ENCODE measurements around the gene TANC1.

Gene TANC1

DNA sequence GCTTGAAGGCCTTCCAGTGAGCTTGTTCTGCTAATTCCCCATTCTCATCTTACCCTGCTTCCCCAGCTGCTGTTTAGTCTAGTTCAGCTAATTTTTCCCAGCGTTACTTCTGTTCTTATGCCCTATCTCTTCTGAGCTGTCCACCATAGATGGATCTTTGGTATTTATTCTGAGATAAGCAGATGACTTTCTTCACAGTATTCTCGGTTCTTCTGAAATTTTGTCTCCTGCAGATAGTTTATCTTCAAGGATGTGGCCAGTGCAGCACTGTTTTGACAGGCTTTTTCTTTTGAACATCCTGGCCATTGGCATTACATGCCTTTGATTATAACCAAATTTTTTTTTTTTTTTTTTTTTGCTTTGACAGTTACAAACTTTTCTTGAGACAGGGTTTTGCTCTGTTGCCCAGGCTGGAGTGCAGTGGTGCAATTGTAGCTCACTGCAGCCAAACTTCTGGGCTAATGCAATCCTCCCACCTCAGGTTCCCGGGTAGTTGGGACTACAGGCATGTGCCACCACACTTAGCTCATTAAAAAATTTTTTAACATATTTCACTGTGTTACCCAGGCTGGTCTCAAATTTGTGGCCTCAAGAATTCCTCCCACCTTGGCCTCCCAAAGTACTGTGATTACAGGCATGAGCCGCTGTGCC, 183.8 kb downstream of the TANC1 start:
- Mint-ChIP-seq H3K27ac (no peak overlapping the region), H3K27me3 (ENCODE audit: low read depth) (no peaks in the 10 kb centered on the region), H3K9me3 (no peaks in the 10 kb centered on the region), H3K4me1 (ENCODE audit: low read depth) (peaks cover 9% of the 10 kb centered on the region), H3K4me3 (no peak overlapping the region), H3K36me3 (ENCODE audit: low read depth) (no peaks in the 10 kb centered on the region)

DNA sequence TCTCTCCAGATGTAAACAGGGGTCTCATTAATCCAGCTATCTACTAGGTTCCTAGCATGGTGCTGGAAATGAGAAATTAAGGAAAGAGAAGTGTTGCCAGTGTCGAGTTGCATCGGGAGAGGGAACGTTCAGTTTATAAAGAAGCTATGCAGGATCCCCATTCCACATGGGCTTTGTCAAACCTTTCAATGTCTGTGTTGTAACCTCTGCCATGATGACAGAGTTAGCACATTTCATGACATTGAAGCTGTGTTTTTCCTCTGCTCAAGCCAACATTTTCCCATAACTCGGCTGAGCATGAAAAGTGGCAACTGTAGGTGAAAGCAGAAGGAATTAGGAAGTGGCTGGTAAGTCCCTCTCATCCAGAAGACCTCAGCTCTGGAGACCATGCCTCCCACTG, 184.6 kb downstream of the TANC1 start:
- H3K36me3 Mint-ChIP-seq (ENCODE audit: low read depth), result no peaks in the 10 kb centered on the region
- H3K9me3 Mint-ChIP-seq, result no peaks in the 10 kb centered on the region
- no peak overlapping the region for H3K27ac Mint-ChIP-seq
- H3K27me3 Mint-ChIP-seq (ENCODE audit: low read depth), result no peaks in the 10 kb centered on the region
- no peak overlapping the region for H3K4me3 Mint-ChIP-seq
- H3K4me1 Mint-ChIP-seq (ENCODE audit: low read depth), result peaks cover 12% of the 10 kb centered on the region

DNA sequence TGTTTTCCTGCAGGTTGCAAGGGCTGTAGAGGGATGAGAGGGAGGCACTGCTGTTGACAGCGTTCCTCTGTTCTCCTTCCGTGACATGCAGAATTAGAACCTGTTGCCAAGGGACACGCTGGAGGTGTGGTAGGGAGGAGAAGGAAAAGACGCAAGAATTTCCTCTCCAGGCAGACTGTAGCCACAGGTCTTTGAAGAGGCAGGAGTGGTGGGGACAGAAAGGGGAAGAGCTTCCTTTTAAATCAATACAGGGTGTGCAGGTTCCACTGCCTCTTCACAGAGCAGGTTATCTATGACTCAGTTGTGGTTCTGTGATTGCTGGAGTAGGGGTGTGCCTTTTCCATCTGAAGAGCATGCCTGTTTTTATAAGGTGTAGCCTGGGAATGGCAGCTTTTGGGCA, 185.0 kb downstream of the TANC1 start:
- no peaks in the 10 kb centered on the region for H3K9me3 Mint-ChIP-seq

DNA sequence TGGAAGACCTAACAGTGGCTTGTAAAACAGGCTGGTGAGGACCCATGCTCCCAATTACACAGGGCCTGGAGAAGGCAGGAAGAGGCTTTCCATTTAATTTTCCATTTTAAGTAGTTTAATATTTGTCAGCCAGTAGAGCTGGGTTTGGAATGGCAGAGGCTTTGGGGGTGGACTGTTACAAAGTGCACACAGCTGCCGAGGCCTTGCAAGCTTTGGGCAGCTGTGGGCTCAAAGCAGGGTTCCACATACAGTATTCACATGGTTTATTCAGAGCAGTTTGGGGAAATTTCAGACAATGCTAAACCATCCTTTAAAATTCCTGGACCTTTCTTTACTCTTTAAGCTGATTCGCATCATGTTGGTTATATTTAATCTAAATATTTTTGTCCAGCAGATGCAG, 185.5 kb downstream of the TANC1 start:
- no peaks in the 10 kb centered on the region for H3K27me3 Mint-ChIP-seq (ENCODE audit: low read depth)

More for the DNA sequence above, 185.0 kb downstream of the TANC1 start:
- Mint-ChIP-seq H3K36me3 (ENCODE audit: low read depth) (no peaks in the 10 kb centered on the region), H3K4me3 (no peak overlapping the region), H3K4me1 (ENCODE audit: low read depth) (peaks cover 12% of the 10 kb centered on the region), H3K27ac (no peak overlapping the region), H3K27me3 (ENCODE audit: low read depth) (no peaks in the 10 kb centered on the region)

DNA sequence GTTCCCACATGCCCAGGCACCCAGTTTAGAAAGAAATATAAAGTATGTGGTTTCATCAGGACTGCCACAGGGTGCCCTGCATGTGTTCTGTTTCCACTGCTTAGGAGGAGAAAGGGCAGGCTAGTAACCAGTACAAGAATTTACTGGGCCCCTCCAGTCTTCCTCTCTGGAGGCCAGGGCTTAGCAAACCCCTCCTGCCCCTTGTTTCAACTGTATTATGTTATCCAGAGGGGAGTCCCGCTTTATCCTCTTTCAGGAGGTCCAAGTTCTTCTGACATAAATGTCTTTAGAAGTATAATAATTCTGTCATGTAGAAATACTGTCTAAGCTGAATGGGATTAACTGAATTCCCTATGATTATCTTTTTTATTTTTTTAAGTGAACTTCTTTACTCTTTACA, 185.9 kb downstream of the TANC1 start:
- H3K27me3 Mint-ChIP-seq (ENCODE audit: low read depth), result no peaks in the 10 kb centered on the region
- H3K36me3 Mint-ChIP-seq (ENCODE audit: low read depth), result no peaks in the 10 kb centered on the region
- H3K4me3 Mint-ChIP-seq, result no peak overlapping the region
- H3K9me3 Mint-ChIP-seq, result no peaks in the 10 kb centered on the region
- H3K4me1 Mint-ChIP-seq (ENCODE audit: low read depth), result peaks cover 12% of the 10 kb centered on the region
- no peak overlapping the region for H3K27ac Mint-ChIP-seq

More for the DNA sequence above, 185.5 kb downstream of the TANC1 start:
- Mint-ChIP-seq H3K27ac (no peak overlapping the region), H3K9me3 (no peaks in the 10 kb centered on the region), H3K36me3 (ENCODE audit: low read depth) (no peaks in the 10 kb centered on the region), H3K4me1 (ENCODE audit: low read depth) (peaks cover 12% of the 10 kb centered on the region), H3K4me3 (no peak overlapping the region)

DNA sequence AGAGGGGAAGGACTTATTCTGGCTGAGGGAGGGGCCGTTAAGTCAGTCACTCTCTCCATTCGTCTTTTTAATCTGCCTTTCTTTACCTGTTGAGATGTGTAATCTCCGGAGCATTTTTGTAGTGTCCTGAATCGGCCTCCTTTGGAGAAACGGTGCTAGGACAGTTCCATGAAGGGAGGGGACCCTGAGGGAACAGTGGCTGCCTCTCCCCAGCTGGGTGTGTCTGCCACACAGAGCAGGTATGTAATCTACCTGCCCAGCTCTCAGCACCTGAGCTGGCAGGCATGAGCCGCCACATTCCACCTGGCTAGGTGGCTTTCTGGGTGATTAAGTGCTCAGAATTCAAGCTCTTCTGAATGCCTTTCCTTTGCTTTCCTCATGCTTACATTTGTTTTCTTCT, 186.9 kb downstream of the TANC1 start:
- H3K4me1 Mint-ChIP-seq (ENCODE audit: low read depth), result peaks cover 12% of the 10 kb centered on the region
- no peaks in the 10 kb centered on the region for H3K36me3 Mint-ChIP-seq (ENCODE audit: low read depth)
- no peak overlapping the region for H3K27ac Mint-ChIP-seq
- H3K9me3 Mint-ChIP-seq, result no peaks in the 10 kb centered on the region
- no peak overlapping the region for H3K4me3 Mint-ChIP-seq
- no peaks in the 10 kb centered on the region for H3K27me3 Mint-ChIP-seq (ENCODE audit: low read depth)

DNA sequence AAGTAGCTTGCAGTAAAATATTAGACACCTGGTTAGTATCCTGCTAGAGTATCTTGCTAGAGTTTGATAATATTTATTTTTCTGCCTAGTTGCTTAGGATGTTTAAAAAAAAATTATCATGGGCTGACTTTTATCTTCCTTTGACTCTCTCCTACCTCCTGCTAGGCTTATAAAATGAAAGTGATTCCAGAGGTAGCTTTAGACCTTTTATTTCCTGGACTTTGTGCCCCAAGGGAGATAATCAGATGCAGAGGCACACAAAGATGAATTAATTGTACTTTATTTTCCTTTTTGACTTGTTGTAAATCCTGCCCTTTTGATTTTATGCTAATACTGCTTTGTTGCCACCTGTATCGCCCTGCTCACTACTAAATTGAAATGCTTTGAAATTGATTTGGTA, 187.4 kb downstream of the TANC1 start:
- H3K36me3 Mint-ChIP-seq (ENCODE audit: low read depth), result no peaks in the 10 kb centered on the region
- no peak overlapping the region for H3K27ac Mint-ChIP-seq

DNA sequence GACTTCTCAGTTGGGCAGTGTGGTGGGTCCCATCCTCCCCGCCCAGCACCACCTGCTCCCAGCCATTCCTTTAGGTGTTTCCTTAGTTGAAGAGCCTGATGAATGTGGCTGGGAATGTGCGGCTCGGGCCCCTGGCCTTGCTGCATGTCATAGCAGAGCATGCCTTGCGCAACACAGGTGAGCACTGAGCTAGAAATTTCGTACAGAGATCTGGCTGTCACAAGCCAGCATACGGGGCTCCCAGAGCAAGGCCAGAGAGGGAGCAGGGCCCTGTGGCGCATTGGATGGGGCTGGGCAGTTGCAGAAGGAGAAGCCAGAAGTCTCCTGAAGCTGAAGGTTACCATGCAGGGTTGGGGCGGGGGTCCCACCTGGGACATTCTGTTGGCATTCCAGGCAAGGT, 188.4 kb downstream of the TANC1 start:
- H3K27ac Mint-ChIP-seq, result no peak overlapping the region
- no peaks in the 10 kb centered on the region for H3K9me3 Mint-ChIP-seq
- H3K4me1 Mint-ChIP-seq (ENCODE audit: low read depth), result peaks cover 18% of the 10 kb centered on the region
- no peak overlapping the region for H3K4me3 Mint-ChIP-seq
- H3K36me3 Mint-ChIP-seq (ENCODE audit: low read depth), result no peaks in the 10 kb centered on the region
- no peaks in the 10 kb centered on the region for H3K27me3 Mint-ChIP-seq (ENCODE audit: low read depth)

More for the DNA sequence above, 187.4 kb downstream of the TANC1 start:
- H3K4me1 Mint-ChIP-seq (ENCODE audit: low read depth), result peaks cover 13% of the 10 kb centered on the region
- H3K4me3 Mint-ChIP-seq, result no peak overlapping the region
- no peaks in the 10 kb centered on the region for H3K27me3 Mint-ChIP-seq (ENCODE audit: low read depth)
- H3K9me3 Mint-ChIP-seq, result no peaks in the 10 kb centered on the region

DNA sequence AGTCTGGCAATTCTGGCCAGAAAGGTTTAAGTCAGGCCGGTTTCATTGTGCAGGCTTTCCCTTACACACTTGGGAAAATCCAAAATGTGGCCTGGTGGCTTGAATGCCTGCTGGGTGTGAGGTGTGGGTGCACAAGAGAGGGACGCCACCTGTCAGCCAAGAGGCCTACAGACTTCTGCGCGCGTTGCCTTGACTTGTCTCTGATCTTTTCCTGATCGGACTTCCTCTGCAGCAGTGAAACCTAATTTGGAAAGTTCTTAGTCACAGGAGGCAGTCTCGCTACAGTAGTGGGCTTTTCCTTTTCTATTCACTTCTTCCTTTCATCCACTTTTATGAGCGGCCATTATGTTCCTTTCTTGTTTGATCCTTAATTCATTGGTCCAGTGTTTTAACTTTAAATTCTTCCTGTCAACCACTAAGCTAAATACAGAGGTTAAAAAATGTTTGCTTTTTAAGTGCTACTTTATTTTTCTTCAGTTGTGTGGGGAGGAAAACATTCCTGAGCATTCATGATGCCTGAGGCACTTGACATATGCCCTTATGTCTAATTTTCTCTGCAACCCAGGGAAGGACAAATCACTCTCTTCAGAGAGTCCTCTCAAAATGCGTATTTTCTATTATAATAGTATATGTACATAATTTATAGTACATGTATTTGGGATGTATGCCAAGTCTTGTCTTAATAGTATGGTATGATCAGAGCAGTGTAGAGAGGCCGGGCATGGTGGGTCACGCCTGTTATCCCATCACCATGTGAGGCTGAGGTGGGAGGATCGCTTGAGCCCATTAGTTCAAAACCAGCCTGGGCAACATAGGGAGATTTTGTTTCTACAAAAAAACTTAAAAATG, 189.1 kb downstream of the TANC1 start:
- no peaks in the 10 kb centered on the region for H3K36me3 Mint-ChIP-seq (ENCODE audit: low read depth)
- H3K27ac Mint-ChIP-seq, result no peak overlapping the region
- no peaks in the 10 kb centered on the region for H3K9me3 Mint-ChIP-seq
- H3K27me3 Mint-ChIP-seq (ENCODE audit: low read depth), result no peaks in the 10 kb centered on the region
- H3K4me3 Mint-ChIP-seq, result no peak overlapping the region
- peaks cover 18% of the 10 kb centered on the region for H3K4me1 Mint-ChIP-seq (ENCODE audit: low read depth)

DNA sequence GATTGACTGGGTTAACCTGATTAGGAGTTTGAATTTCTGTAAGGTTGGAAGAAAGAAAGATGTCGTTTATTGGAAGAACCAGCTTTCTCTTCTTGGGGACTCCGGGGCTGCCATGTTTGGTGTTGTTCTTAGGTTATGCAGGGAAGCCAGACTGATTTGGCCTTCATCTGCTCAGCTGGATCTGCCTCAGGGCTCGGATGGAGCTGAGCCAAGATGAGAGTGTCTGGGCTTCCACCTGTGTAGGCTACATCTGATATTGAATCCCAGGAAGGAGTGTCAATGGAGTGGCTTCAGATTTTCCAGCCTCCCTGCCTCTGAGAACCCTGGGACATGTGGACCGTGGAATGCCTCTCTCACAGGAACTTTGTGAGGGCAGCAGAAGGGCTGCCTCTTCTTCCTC, 192.0 kb downstream of the TANC1 start:
- no peaks in the 10 kb centered on the region for H3K27me3 Mint-ChIP-seq (ENCODE audit: low read depth)
- H3K36me3 Mint-ChIP-seq (ENCODE audit: low read depth), result no peaks in the 10 kb centered on the region
- peaks cover 12% of the 10 kb centered on the region for H3K4me1 Mint-ChIP-seq (ENCODE audit: low read depth)
- H3K4me3 Mint-ChIP-seq, result no peak overlapping the region
- H3K9me3 Mint-ChIP-seq, result no peaks in the 10 kb centered on the region
- H3K27ac Mint-ChIP-seq, result no peak overlapping the region

DNA sequence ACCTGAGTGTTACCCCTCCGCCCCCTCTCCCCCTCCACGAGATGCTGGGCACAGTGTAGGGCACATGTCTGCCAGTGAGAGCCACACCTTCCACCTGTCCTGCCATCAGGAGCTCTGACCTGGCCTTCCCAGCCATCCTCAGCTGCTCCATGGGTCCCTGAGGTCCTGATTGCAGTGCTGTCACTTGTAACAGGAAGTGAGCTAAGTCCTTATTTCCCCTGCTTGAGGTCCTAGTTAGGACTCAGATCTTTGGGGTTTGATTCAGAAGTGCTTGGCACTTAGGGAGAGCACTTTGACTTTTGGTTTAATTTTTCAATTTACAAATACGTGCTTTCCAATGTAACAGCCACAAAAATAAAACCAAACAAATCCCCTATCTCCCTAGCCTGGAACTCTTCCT, 192.5 kb downstream of the TANC1 start:
- no peaks in the 10 kb centered on the region for H3K36me3 Mint-ChIP-seq (ENCODE audit: low read depth)
- H3K27me3 Mint-ChIP-seq (ENCODE audit: low read depth), result no peaks in the 10 kb centered on the region
- H3K27ac Mint-ChIP-seq, result no peak overlapping the region
- H3K4me1 Mint-ChIP-seq (ENCODE audit: low read depth), result peaks cover 12% of the 10 kb centered on the region
- no peaks in the 10 kb centered on the region for H3K9me3 Mint-ChIP-seq
- H3K4me3 Mint-ChIP-seq, result no peak overlapping the region

DNA sequence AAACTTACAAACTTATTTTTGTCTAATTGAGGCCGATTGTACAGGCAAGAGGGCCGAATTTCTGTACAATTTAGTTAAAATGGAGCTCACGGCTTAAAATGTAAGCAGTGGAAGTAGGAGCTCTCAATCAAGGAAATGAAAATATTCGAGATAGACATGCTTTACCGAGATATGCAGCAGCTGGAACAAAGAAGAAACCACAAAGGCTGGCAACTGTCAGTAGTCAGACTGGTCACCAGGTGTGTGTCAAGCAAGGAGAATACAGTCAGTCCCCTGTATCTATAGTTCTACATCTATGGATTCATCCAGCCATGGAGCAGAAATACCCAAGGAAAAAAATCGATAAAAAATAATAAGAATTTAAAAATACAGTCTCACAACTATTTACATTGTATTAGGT, 195.5 kb downstream of the TANC1 start:
- H3K27me3 Mint-ChIP-seq (ENCODE audit: low read depth), result no peaks in the 10 kb centered on the region
- H3K36me3 Mint-ChIP-seq (ENCODE audit: low read depth), result no peaks in the 10 kb centered on the region
- no peak overlapping the region for H3K27ac Mint-ChIP-seq

DNA sequence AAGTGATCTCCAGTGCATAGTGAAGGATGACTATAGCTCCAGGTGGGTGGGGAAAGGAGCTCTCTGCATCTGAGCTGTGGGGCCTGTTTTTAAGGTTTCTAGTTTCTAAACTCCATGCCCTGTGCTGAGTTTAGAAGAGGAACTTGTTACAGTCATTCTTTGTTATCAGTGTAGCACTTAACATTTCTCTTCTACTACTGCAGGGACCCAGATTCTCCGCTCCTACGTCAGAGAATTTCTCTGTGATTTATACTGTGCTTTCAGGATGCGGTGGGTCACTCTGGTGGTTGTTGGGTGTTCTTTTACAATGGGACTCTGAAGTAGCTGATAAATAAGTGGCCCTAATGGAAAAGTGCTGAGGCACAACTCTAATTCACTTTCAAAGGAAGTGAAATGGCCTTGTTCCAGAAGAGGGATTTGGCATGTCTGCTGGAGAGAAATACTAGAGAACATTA, 196.0 kb downstream of the TANC1 start:
- no peak overlapping the region for H3K27ac Mint-ChIP-seq
- H3K4me3 Mint-ChIP-seq, result no peak overlapping the region
- no peaks in the 10 kb centered on the region for H3K27me3 Mint-ChIP-seq (ENCODE audit: low read depth)
- no peaks in the 10 kb centered on the region for H3K9me3 Mint-ChIP-seq
- no peaks in the 10 kb centered on the region for H3K36me3 Mint-ChIP-seq (ENCODE audit: low read depth)
- peaks cover 7% of the 10 kb centered on the region for H3K4me1 Mint-ChIP-seq (ENCODE audit: low read depth)

More for the DNA sequence above, 195.5 kb downstream of the TANC1 start:
- peaks cover 7% of the 10 kb centered on the region for H3K4me1 Mint-ChIP-seq (ENCODE audit: low read depth)
- H3K4me3 Mint-ChIP-seq, result no peak overlapping the region
- H3K9me3 Mint-ChIP-seq, result no peaks in the 10 kb centered on the region

DNA sequence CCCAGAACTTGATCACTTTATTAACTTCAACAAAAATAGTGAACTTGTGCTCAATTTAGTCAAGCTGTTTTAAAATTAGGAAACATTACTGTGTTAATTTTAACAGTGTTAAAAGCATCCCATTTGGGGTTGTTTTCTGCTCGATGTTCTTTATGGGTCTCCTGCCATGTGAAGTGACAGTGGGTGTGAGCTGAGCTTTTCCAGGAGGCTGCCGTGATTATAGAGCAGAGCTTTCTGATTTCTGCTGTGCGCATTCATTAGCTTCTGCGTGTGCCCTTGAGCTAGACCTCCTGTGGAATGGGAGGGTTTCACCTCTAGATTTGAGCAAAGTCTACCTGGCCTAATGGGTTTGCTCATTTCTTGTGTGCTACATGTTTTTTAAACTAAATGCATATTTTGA, 196.6 kb downstream of the TANC1 start:
- H3K4me1 Mint-ChIP-seq (ENCODE audit: low read depth), result peaks cover 7% of the 10 kb centered on the region
- no peaks in the 10 kb centered on the region for H3K27me3 Mint-ChIP-seq (ENCODE audit: low read depth)
- H3K36me3 Mint-ChIP-seq (ENCODE audit: low read depth), result no peaks in the 10 kb centered on the region
- no peak overlapping the region for H3K27ac Mint-ChIP-seq
- no peak overlapping the region for H3K4me3 Mint-ChIP-seq
- H3K9me3 Mint-ChIP-seq, result no peaks in the 10 kb centered on the region

DNA sequence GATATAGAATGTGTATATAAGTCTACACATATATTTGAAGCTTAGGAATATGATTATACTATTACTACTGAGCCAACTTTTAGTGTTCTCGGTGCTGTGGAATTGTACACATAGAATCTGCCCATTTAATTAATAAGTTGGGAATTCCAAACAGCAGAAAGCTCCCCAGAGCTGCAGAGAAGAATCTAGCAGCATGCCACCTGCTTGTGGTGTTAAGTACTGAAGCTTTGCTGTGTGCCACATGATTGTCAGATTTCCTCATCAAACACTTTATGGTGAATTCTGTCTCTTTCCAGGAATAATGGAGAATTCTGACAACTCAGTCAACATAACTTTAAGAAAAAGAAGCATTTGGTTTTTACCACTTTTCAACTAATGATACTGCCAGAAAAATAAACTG, 200.3 kb downstream of the TANC1 start:
- H3K4me1 Mint-ChIP-seq (ENCODE audit: low read depth), result no peaks in the 10 kb centered on the region
- H3K36me3 Mint-ChIP-seq (ENCODE audit: low read depth), result no peaks in the 10 kb centered on the region

More for the DNA sequence above, 200.3 kb downstream of the TANC1 start:
- H3K27me3 Mint-ChIP-seq (ENCODE audit: low read depth), result no peaks in the 10 kb centered on the region
- no peak overlapping the region for H3K4me3 Mint-ChIP-seq
- no peak overlapping the region for H3K27ac Mint-ChIP-seq
- H3K9me3 Mint-ChIP-seq, result no peaks in the 10 kb centered on the region

All from T-helper 1 cell treated with Interleukin-12 subunit alpha and Interleukin-12 subunit beta and Interleukin-4 antibody, amounts not matched to agents 30 μg/mL and 1 μg/mL, for 36 hours (primary cell).